ENCODE measurements around the gene KCNH2. TPM values are rescaled to one million over a fixed set of nuclear protein-coding genes. Genes with fewer than 3 reads are reported as not detected.
A peak's percentile ranks its signal among the peaks of the same experiment; 100 is the strongest.

KCNH2 gene
- total and polyA plus RNA-seq, 2 donors (not counting 1 experiment from before 2014, with no cell fraction given) = 0.86 to 2.7 TPM

DNA sequence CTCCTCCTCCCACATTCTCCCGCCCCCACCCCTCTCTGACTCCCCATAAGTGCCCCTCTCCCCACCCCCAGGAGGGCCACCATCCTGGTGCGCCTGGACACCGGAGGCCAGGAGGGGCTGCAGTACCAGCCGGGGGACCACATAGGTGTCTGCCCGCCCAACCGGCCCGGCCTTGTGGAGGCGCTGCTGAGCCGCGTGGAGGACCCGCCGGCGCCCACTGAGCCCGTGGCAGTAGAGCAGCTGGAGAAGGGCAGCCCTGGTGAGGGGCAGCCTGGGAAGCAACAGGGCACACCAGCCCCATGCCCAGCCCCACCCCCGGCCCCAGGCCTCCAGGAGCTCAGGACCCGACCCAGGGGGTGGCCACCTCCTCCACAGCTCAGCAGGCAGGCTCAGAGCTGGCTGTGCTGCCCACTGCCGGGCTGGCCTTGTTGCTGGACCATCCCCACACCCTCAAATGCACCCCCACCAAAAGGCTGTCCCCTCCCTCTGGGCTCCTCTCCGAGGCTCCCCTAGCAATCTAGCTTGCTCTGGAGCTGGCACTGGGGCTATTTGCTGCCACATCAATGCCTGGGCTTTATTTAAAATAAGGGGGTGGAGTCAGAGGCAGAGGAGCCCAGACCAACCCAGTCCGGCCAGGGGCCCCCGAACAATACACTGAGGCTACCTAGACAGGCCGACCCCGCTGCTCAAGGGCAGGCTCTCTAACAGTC is 31.4 kb upstream of the KCNH2 start:
- H3K4me1 Mint-ChIP-seq = peaks cover 27% of the 10 kb centered on the region
- no peaks in the 10 kb centered on the region for H3K9me3 Mint-ChIP-seq (ENCODE audit: insufficient read depth)
- TF ChIP-seq EZH2 (IDR thresholded peaks at IDR 0.05; ENCODE audit: borderline replicate concordance, insufficient read depth, low read depth, low read length, poor library complexity, severe bottlenecking) = no peak
- TF ChIP-seq, protein P1, sequence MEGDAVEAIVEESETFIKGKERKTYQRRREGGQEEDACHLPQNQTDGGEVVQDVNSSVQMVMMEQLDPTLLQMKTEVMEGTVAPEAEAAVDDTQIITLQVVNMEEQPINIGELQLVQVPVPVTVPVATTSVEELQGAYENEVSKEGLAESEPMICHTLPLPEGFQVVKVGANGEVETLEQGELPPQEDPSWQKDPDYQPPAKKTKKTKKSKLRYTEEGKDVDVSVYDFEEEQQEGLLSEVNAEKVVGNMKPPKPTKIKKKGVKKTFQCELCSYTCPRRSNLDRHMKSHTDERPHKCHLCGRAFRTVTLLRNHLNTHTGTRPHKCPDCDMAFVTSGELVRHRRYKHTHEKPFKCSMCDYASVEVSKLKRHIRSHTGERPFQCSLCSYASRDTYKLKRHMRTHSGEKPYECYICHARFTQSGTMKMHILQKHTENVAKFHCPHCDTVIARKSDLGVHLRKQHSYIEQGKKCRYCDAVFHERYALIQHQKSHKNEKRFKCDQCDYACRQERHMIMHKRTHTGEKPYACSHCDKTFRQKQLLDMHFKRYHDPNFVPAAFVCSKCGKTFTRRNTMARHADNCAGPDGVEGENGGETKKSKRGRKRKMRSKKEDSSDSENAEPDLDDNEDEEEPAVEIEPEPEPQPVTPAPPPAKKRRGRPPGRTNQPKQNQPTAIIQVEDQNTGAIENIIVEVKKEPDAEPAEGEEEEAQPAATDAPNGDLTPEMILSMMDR (IDR thresholded peaks at IDR 0.05) = no peak
- DNase-seq = no peak
- Histone ChIP-seq H3K27ac (ENCODE audit: low read length in 2 of 2) (no peak overlapping the region), H3K4me1 (ENCODE audit: control insufficient read depth in 2 of 2, insufficient read depth in 2 of 2, low read length in 2 of 2) (peaks cover 18 to 40% of the 10 kb centered on the region in 2 donors), H3K36me3 (replicated peaks in 1 of 2; ENCODE audit: control extremely low read depth in 1 of 2, control insufficient read depth in 1 of 2, extremely low read depth in 1 of 2, insufficient read depth in 2 of 2, low read length in 1 of 2) (no peaks in the 10 kb centered on the region), H3K79me2 (ENCODE audit: control insufficient read depth, insufficient read depth, low read length) (no peaks in the 10 kb centered on the region), H3K9ac (ENCODE audit: low read length) (no peak overlapping the region), H3K4me2 (replicated peaks; ENCODE audit: low read depth, low read length, poor library complexity, severe bottlenecking) (no peak overlapping the region), H2AFZ (ENCODE audit: insufficient read depth, low read depth, low read length, poor library complexity, severe bottlenecking) (peak overlapping the region; percentile 62), H3K4me3 (ENCODE audit: control extremely low read depth in 1 of 5, extremely low read depth in 1 of 5, insufficient read depth in 1 of 5, low read depth in 2 of 5, low read length in 4 of 5) (no peak overlapping the region), H3K9me3 (ENCODE audit: control extremely low read depth in 1 of 3, control insufficient read depth in 2 of 3, insufficient read depth in 1 of 3, low read length in 2 of 3) (peaks cover 0 to 24% (median 0%) of the 10 kb centered on the region in 3 donors), H3K27me3 (replicated peaks in 1 of 4; ENCODE audit: control extremely low read depth in 1 of 4, control insufficient read depth in 3 of 4, insufficient read depth in 4 of 4, low read length in 3 of 4) (peaks cover 0 to 12% (median 0%) of the 10 kb centered on the region in 4 experiments), H4K20me1 (ENCODE audit: control insufficient read depth, insufficient read depth, low read length, poor library complexity, severe bottlenecking) (no peaks in the 10 kb centered on the region)
- ChIA-PET POLR2A (no interaction called here), CTCF (interaction anchor here (0.7 to 2.6 kb wide), 9 partner anchors 9 to 111 kb away, joined by 3 to 17 read pairs (median 3); no protein-coding TSS in a partner anchor)
- no peak overlapping the region for H3K27ac Mint-ChIP-seq
- no peak overlapping the region for H3K4me3 Mint-ChIP-seq
- WGBS (ENCODE audit: insufficient coverage) = 90% methylated on average over 19 of the region's 22 CpGs
- intact Hi-C loops (cut with micrococcal nuclease) = loop anchor here (5.0 kb wide), 2 partner anchors 48 to 78 kb away; partner anchors contain the start of genes AGAP3, CDK5 and SLC4A2
- no peak for ATAC-seq (ENCODE audit: low read depth)
- peaks cover 7% of the 10 kb centered on the region for H3K27me3 Mint-ChIP-seq
